ENCODE results near the gene TOM1. TPM values are rescaled to one million over a fixed set of nuclear protein-coding genes. Genes with fewer than 3 reads are reported as not detected.

Gene TOM1
- total RNA-seq, 5 donors from 2014 or later (not counting 1 experiment from before 2014, with no cell fraction given): 55.9 to 152 (median 68.3) TPM

- H3K4me1 Mint-ChIP-seq: peaks cover 5 to 23% (median 16%) of the 10 kb centered on the region in 3 donors
These were observed 38.2 kb downstream of the TOM1 start for GRCh38 chr22:35337932-35338331.

DNA sequence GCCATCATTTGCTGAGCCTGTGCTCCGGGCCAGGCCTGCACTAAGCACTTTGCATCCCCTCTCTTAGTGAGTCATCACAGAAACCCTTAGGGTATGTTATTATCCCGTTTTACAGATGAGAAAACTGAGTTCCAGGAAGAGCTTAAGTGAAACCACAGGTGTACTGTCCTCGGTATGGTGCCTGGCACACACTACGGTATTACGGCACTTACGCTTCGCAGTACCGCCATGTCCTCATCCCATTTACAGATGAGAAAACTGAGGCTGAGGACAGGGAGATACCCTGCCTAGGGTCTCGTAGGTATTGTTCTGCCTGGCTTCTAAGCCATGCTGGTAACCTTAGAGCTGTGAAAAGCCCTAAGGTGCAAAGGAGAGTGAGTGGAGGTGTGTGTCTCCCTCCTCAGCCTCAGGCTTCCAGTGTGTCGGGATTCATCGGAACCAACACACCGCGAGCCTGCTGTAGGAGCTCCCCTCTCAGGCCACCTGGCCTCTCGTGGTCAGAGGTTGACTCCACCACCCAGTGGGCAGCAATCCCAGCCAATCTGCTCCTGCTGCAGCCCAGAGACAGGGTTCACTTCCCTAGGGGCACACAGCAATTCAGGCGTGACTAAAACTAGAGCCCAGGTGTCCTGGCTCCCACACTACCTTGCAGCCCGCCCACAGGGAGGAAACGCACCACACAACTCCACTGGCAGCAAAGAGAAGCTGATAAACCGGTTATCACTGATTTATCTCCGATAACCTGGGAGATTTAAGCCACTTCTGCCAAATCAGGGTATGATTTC, 41.6 kb downstream of the TOM1 start:
- Histone ChIP-seq H3K9me3 (no peaks in the 10 kb centered on the region), H3K36me3 (ENCODE audit: control insufficient read depth in 2 of 2, extremely low read depth in 1 of 2, insufficient read depth in 1 of 2, low read length in 1 of 2) (peaks cover 20 to 58% of the 10 kb centered on the region in 2 donors), H3K27ac (ENCODE audit: low read length) (no peak overlapping the region), H3K4me3 (ENCODE audit: control insufficient read depth in 1 of 2, extremely low read depth in 1 of 2, low read length in 1 of 2) (no peak overlapping the region), H3K27me3 (replicated peaks in 1 of 2; ENCODE audit: control insufficient read depth in 2 of 2, extremely low read depth in 1 of 2, insufficient read depth in 2 of 2, low read length in 1 of 2) (no peaks in the 10 kb centered on the region), H3K4me1 (ENCODE audit: control insufficient read depth in 1 of 2, extremely low read depth in 1 of 2, insufficient read depth in 2 of 2, low read length in 2 of 2) (no peaks in the 10 kb centered on the region)
- Mint-ChIP-seq H3K9me3 (no peaks in the 10 kb centered on the region), H3K27ac (no peak overlapping the region), H3K36me3 (peaks cover 32% of the 10 kb centered on the region), H3K4me1 (peaks cover 0 to under 1% (median 0%) of the 10 kb centered on the region in 3 donors), H3K27me3 (no peaks in the 10 kb centered on the region), H3K4me3 (no peak overlapping the region)
- DNase-seq: no peak
- no peak for ATAC-seq (replicated peaks in 1 of 4)
- ChIA-PET POLR2A (interaction anchor here (0.5 to 0.6 kb wide), 2 partner anchors 17 to 336 kb away, joined by 6 to 13 read pairs; no protein-coding TSS in a partner anchor), CTCF (no interaction called here)
- WGBS (ENCODE audit: insufficient coverage): 92% methylated on average over 19 of the region's 19 CpGs

More at GRCh38 chr22:35337932-35338331, 38.2 kb downstream of the TOM1 start:
- peaks cover 34% of the 10 kb centered on the region for H3K36me3 Mint-ChIP-seq
- H3K4me3 Mint-ChIP-seq: no peak overlapping the region
- Histone ChIP-seq H3K27me3 (replicated peaks in 1 of 2; ENCODE audit: control insufficient read depth in 2 of 2, extremely low read depth in 1 of 2, insufficient read depth in 2 of 2, low read length in 1 of 2) (no peaks in the 10 kb centered on the region), H3K27ac (ENCODE audit: low read length) (no peak overlapping the region), H3K4me1 (ENCODE audit: control insufficient read depth in 1 of 2, extremely low read depth in 1 of 2, insufficient read depth in 2 of 2, low read length in 2 of 2) (peaks cover 4 to 20% of the 10 kb centered on the region in 2 experiments), H3K36me3 (ENCODE audit: control insufficient read depth in 2 of 2, extremely low read depth in 1 of 2, insufficient read depth in 1 of 2, low read length in 1 of 2) (peaks cover 21 to 68% of the 10 kb centered on the region in 2 donors), H3K4me3 (ENCODE audit: control insufficient read depth in 1 of 2, extremely low read depth in 1 of 2, low read length in 1 of 2) (no peak overlapping the region), H3K9me3 (no peaks in the 10 kb centered on the region)
- no peaks in the 10 kb centered on the region for H3K27me3 Mint-ChIP-seq
- no peaks in the 10 kb centered on the region for H3K9me3 Mint-ChIP-seq
- WGBS (ENCODE audit: insufficient coverage): 80% methylated on average over 2 of the region's 4 CpGs
- H3K27ac Mint-ChIP-seq: peak overlapping the region in 1 of 2 donors; percentile 5
- POLR2A ChIA-PET: no interaction called here
- DNase-seq (peak in 1 of 35 experiments; percentile 37), ATAC-seq (replicated peaks in 1 of 4) (peak in 3 of 4 experiments; percentile 28 to 33 (median 30))
- CTCF ChIA-PET: interaction anchor here in 1 of 2 donors (0.5 kb wide), 1 partner anchor 63 kb away, joined by 3 read pairs; no protein-coding TSS in a partner anchor

GRCh38 chr22:35342390-35342789, 42.7 kb downstream of the TOM1 start:
- peaks cover 20 to 57% of the 10 kb centered on the region in 2 donors for H3K36me3 ChIP-seq (ENCODE audit: control insufficient read depth in 2 of 2, extremely low read depth in 1 of 2, insufficient read depth in 1 of 2, low read length in 1 of 2)
- H3K36me3 Mint-ChIP-seq: peaks cover 27% of the 10 kb centered on the region
- peak in 1 of 4 experiments; percentile 10 for ATAC-seq (replicated peaks in 1 of 4)
- no peaks in the 10 kb centered on the region for H3K4me1 Mint-ChIP-seq
- H3K4me3 ChIP-seq (ENCODE audit: control insufficient read depth in 1 of 2, extremely low read depth in 1 of 2, low read length in 1 of 2): no peak overlapping the region
- POLR2A ChIA-PET: no interaction called here
- WGBS (ENCODE audit: insufficient coverage): 87% methylated on average over 3 of the region's 4 CpGs
- H3K27ac Mint-ChIP-seq: no peak overlapping the region
- H3K27me3 Mint-ChIP-seq: no peaks in the 10 kb centered on the region
- H3K27ac ChIP-seq (ENCODE audit: low read length): no peak overlapping the region
- H3K9me3 ChIP-seq: no peaks in the 10 kb centered on the region
- H3K4me3 Mint-ChIP-seq: no peak overlapping the region
- no peak for DNase-seq
- H3K4me1 ChIP-seq (ENCODE audit: control insufficient read depth in 1 of 2, extremely low read depth in 1 of 2, insufficient read depth in 2 of 2, low read length in 2 of 2): no peaks in the 10 kb centered on the region
- no peaks in the 10 kb centered on the region for H3K9me3 Mint-ChIP-seq
- CTCF ChIA-PET: no interaction called here
- no peaks in the 10 kb centered on the region for H3K27me3 ChIP-seq (replicated peaks in 1 of 2; ENCODE audit: control insufficient read depth in 2 of 2, extremely low read depth in 1 of 2, insufficient read depth in 2 of 2, low read length in 1 of 2)

DNA sequence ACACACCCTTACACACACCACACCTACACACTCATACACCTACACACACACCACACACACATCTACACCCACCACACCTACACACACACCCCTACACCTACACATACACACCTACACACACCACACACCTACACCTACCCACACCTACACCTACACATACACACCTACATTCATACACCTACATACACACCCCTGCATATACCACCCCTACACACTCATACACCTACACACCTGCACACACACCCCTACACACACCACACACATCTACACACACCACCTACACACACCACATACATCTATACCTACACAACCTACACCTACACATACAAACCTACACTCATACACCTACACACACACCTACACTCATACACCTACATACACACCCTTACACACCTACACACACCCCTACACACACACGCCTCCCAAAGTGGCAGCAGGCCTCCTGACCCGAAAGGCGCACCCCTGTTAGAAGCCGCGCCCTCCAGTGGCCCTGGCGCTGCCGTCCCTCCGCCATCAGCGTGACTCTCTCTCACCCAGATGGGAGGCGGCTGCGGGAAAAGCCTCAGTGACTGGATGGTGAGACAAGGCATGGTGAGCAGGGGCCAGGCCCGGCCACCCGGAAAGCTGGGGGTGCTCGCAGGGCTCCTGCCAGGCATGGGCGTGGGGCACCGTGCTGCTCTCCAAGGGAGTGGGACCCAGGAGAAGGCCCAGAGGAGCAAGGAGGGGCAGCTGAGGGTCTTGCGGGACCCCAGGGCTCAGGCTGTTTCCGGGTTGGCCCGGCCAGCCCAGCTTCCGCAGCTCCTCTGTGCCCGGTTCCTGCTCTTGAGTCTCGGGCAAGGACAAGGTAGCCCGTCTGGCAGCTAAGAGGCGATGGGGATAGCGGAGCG, 44.2 kb downstream of the TOM1 start:
- Histone ChIP-seq H3K4me1 (ENCODE audit: control insufficient read depth in 1 of 2, extremely low read depth in 1 of 2, insufficient read depth in 2 of 2, low read length in 2 of 2) (no peaks in the 10 kb centered on the region), H3K4me3 (ENCODE audit: control insufficient read depth in 1 of 2, extremely low read depth in 1 of 2, low read length in 1 of 2) (no peak overlapping the region), H3K27ac (ENCODE audit: low read length) (no peak overlapping the region), H3K27me3 (replicated peaks in 1 of 2; ENCODE audit: control insufficient read depth in 2 of 2, extremely low read depth in 1 of 2, insufficient read depth in 2 of 2, low read length in 1 of 2) (no peaks in the 10 kb centered on the region), H3K9me3 (no peaks in the 10 kb centered on the region), H3K36me3 (ENCODE audit: control insufficient read depth in 2 of 2, extremely low read depth in 1 of 2, insufficient read depth in 1 of 2, low read length in 1 of 2) (peaks cover 20 to 49% of the 10 kb centered on the region in 2 donors)
- H3K27me3 Mint-ChIP-seq: no peaks in the 10 kb centered on the region
- POLR2A ChIA-PET: no interaction called here
- no peak overlapping the region for H3K4me3 Mint-ChIP-seq
- 98% methylated on average over 15 of the region's 26 CpGs for WGBS (ENCODE audit: insufficient coverage)
- ATAC-seq (replicated peaks in 1 of 4) (no peak), DNase-seq (no peak)
- peaks cover 25% of the 10 kb centered on the region for H3K36me3 Mint-ChIP-seq
- no peaks in the 10 kb centered on the region for H3K4me1 Mint-ChIP-seq
- CTCF ChIA-PET: no interaction called here
- no peaks in the 10 kb centered on the region for H3K9me3 Mint-ChIP-seq
- no peak overlapping the region for H3K27ac Mint-ChIP-seq

GRCh38 chr22:35344956-35345690, 45.4 kb downstream of the TOM1 start:
- H3K27ac ChIP-seq (ENCODE audit: low read length): no peak overlapping the region
- H3K4me3 ChIP-seq (ENCODE audit: control insufficient read depth in 1 of 2, extremely low read depth in 1 of 2, low read length in 1 of 2): no peak overlapping the region
- H3K27me3 ChIP-seq (replicated peaks in 1 of 2; ENCODE audit: control insufficient read depth in 2 of 2, extremely low read depth in 1 of 2, insufficient read depth in 2 of 2, low read length in 1 of 2): no peaks in the 10 kb centered on the region
- H3K9me3 ChIP-seq: no peaks in the 10 kb centered on the region
- Mint-ChIP-seq H3K4me3 (no peak overlapping the region), H3K4me1 (peaks cover 0 to under 1% (median 0%) of the 10 kb centered on the region in 3 donors), H3K36me3 (peaks cover 21% of the 10 kb centered on the region), H3K27me3 (no peaks in the 10 kb centered on the region), H3K9me3 (no peaks in the 10 kb centered on the region), H3K27ac (no peak overlapping the region)
- ATAC-seq (replicated peaks in 1 of 4) (no peak), DNase-seq (no peak)
- H3K36me3 ChIP-seq (ENCODE audit: control insufficient read depth in 2 of 2, extremely low read depth in 1 of 2, insufficient read depth in 1 of 2, low read length in 1 of 2): peaks cover 20 to 42% of the 10 kb centered on the region in 2 donors
- H3K4me1 ChIP-seq (ENCODE audit: control insufficient read depth in 1 of 2, extremely low read depth in 1 of 2, insufficient read depth in 2 of 2, low read length in 2 of 2): peaks cover 0 to 1% of the 10 kb centered on the region in 2 experiments
- CTCF ChIA-PET: no interaction called here
- POLR2A ChIA-PET: no interaction called here
- WGBS (ENCODE audit: insufficient coverage): 86% methylated on average over 14 of the region's 14 CpGs

All from T-cell (primary cell).